Endodermal cell (in vitro differentiated cells): ENCODE results near the gene NFIA. TPM values are rescaled to one million over a fixed set of nuclear protein-coding genes. Genes with fewer than 3 reads are reported as not detected.

ENCODE experiments used
- DNase-seq: peaks from one replicate; pipeline ENCODE4 v3.0.0-alpha.2; 2017
- H3K27ac ChIP-seq: 2 replicates; pipeline ENCODE4 v1.5.1; 2013; ENCODE audit warnings: mild to moderate bottlenecking, low read depth, low read length, moderate library complexity
- H3K27me3 ChIP-seq: 2 replicates; pipeline ENCODE4 v1.6.1; 2013; ENCODE audit warnings: mild to moderate bottlenecking, low read length, moderate library complexity; ENCODE audit not compliant: insufficient read depth, control insufficient read depth, poor library complexity, severe bottlenecking
- H3K36me3 ChIP-seq: 2 replicates; pipeline ENCODE4 v1.7.0; 2013; ENCODE audit warnings: mild to moderate bottlenecking, low read length, moderate library complexity; ENCODE audit not compliant: control insufficient read depth, insufficient read depth
- H3K4me1 ChIP-seq: one replicate; pipeline ENCODE4 v1.7.0; 2013; ENCODE audit warnings: low read length; ENCODE audit not compliant: control insufficient read depth, insufficient read depth
- H3K4me3 ChIP-seq: 2 replicates; pipeline ENCODE4 v1.5.1; 2013; ENCODE audit warnings: mild to moderate bottlenecking, low read length, moderate library complexity
- H3K9ac ChIP-seq: 2 replicates; pipeline ENCODE4 v1.6.1; 2013; ENCODE audit warnings: mild to moderate bottlenecking, low read length, moderate library complexity; ENCODE audit not compliant: poor library complexity, severe bottlenecking; ENCODE audit errors: extremely low read depth
- H3K9me3 ChIP-seq: 2 replicates; pipeline ENCODE4 v1.6.1; 2013; ENCODE audit warnings: mild to moderate bottlenecking, low read length, moderate library complexity; ENCODE audit not compliant: control insufficient read depth
- H3K27ac Mint-ChIP-seq: 2 replicates; pipeline ENCODE4 v1.8.0; 2020; ENCODE audit warnings: mixed read lengths
- H3K27me3 Mint-ChIP-seq: 2 replicates; pipeline ENCODE4 v1.8.0; 2021; ENCODE audit warnings: mild to moderate bottlenecking, mixed read lengths; ENCODE audit not compliant: insufficient read depth
- H3K36me3 Mint-ChIP-seq: 2 replicates; pipeline ENCODE4 v1.8.0; 2020; ENCODE audit warnings: low read depth, mixed read lengths
- H3K4me1 Mint-ChIP-seq: 2 replicates; pipeline ENCODE4 v1.8.0; 2020; ENCODE audit warnings: mixed read lengths
- H3K4me3 Mint-ChIP-seq: 2 replicates; pipeline ENCODE4 v1.8.0; 2020; ENCODE audit warnings: mild to moderate bottlenecking, moderate library complexity, mixed read lengths
- H3K9me3 Mint-ChIP-seq: 2 replicates; pipeline ENCODE4 v1.8.0; 2020; ENCODE audit warnings: mild to moderate bottlenecking, mixed read lengths
- WGBS, 2 experiments: methylation state at CpG; one replicate each; pipeline versions ENCODE4 v1.1.5 to v1.1.7; 2013; ENCODE audit warnings: missing lambda C conversion rate in 2 of 2, mixed read lengths in 1 of 2; ENCODE audit not compliant: insufficient coverage in 1 of 2, insufficient read length in 1 of 2; 5-methylcytosine and 5-hydroxymethylcytosine counted together
- total RNA-seq, 2 donors: library from RNA; stranded (reverse); fragmentation: NEBNext Ultra II Directional in 1 of 2; extraction: Animal tissue kit (Norgen Biotek cat#: 25700) in 1 of 2; gene quantifications; 2 replicates in 1 of 2; 3 replicates in 1 of 2; pipeline ENCODE4 v1.2.1, GENCODE V29; 2021
- TF ChIP-seq, protein P1 (sequence below): fragments of 200-600 bp; sonication (generic); conservative IDR thresholded peaks from 2 replicates; pipeline ENCODE4 v1.5.0; 2021; ENCODE audit warnings: antibody characterized with exemption, mild to moderate bottlenecking

NFIA gene
- total RNA-seq, 2 donors from 2014 or later: 2.3 to 3.8 TPM

DNA sequence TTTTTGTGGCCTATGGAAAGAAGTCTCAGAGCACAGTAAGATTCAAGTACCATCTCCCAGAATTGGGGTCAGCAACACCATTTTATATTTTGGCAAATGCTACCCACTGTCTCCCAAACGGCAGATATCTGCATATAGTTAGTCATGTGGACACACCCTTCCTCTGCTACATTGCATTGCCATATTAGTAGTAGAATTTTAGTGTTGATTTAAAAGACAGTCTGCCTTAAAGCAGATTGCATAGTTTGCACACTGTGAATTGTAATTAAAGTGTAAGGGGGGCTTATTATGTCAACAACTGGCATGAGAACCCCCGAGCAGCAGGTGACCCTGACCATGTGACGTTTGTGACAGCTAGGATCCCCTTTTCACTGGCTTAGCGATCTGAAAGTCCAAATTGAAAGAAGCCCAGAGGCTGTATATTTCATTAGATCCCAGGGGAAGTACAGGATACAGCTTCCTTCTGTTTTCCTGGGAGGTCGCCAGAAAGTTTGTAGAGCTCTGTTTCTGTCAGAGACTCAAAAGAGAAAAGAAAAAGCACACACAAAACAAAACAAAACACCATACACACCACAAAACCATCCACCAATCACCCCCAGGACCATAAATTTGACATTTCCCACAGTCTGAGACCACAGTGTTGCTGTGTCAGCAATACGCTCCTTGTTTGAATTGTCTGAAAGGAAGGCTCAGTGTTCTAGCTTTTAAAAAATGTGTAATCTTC lies 172.4 kb downstream of the NFIA start:
- 59 to 79% methylated on average over 4 to 6 of the region's 6 CpGs for WGBS, 2 experiments
- no peak overlapping the region for H3K9ac ChIP-seq

DNA sequence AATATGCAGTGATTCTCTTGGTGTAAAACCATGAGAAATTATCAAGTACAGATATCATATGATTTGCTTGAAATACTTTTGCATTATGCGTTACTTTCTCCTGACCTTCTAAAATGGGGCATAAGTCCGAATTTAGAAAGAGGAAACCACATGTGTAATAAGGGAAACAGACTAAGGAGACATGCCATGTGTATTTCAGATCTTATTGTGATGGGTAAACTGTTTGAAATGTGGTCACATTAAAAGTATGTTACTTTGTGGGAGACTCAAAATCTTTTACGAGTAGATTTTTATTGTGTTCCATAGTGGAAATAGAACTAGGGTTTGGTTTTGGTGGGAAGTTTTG lies 173.0 kb downstream of the NFIA start:
- peak overlapping the region; percentile 3 for H3K27ac ChIP-seq
- H3K9ac ChIP-seq: no peak overlapping the region
- Mint-ChIP-seq H3K4me3 (no peak overlapping the region), H3K36me3 (no peaks in the 10 kb centered on the region), H3K9me3 (no peaks in the 10 kb centered on the region), H3K27ac (no peak overlapping the region), H3K4me1 (peaks cover 7% of the 10 kb centered on the region), H3K27me3 (no peaks in the 10 kb centered on the region)
- H3K9me3 ChIP-seq: no peaks in the 10 kb centered on the region
- no peaks in the 10 kb centered on the region for H3K4me1 ChIP-seq
- H3K36me3 ChIP-seq: no peaks in the 10 kb centered on the region
- H3K4me3 ChIP-seq: no peak overlapping the region
- no peaks in the 10 kb centered on the region for H3K27me3 ChIP-seq
- no peak for DNase-seq
- TF ChIP-seq, protein P1, sequence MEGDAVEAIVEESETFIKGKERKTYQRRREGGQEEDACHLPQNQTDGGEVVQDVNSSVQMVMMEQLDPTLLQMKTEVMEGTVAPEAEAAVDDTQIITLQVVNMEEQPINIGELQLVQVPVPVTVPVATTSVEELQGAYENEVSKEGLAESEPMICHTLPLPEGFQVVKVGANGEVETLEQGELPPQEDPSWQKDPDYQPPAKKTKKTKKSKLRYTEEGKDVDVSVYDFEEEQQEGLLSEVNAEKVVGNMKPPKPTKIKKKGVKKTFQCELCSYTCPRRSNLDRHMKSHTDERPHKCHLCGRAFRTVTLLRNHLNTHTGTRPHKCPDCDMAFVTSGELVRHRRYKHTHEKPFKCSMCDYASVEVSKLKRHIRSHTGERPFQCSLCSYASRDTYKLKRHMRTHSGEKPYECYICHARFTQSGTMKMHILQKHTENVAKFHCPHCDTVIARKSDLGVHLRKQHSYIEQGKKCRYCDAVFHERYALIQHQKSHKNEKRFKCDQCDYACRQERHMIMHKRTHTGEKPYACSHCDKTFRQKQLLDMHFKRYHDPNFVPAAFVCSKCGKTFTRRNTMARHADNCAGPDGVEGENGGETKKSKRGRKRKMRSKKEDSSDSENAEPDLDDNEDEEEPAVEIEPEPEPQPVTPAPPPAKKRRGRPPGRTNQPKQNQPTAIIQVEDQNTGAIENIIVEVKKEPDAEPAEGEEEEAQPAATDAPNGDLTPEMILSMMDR: no peak
- WGBS, 2 experiments: 88 to 89% methylated on average over 2 to 3 of the region's 3 CpGs

More for the DNA sequence above, 172.4 kb downstream of the NFIA start:
- no peaks in the 10 kb centered on the region for H3K27me3 Mint-ChIP-seq
- H3K4me1 ChIP-seq: no peaks in the 10 kb centered on the region
- no peaks in the 10 kb centered on the region for H3K36me3 ChIP-seq
- H3K9me3 ChIP-seq: no peaks in the 10 kb centered on the region
- no peak overlapping the region for H3K4me3 ChIP-seq
- no peaks in the 10 kb centered on the region for H3K36me3 Mint-ChIP-seq
- no peak overlapping the region for H3K4me3 Mint-ChIP-seq
- TF ChIP-seq, protein P1: no peak
- no peak overlapping the region for H3K27ac Mint-ChIP-seq
- no peaks in the 10 kb centered on the region for H3K9me3 Mint-ChIP-seq
- H3K4me1 Mint-ChIP-seq: peaks cover 9% of the 10 kb centered on the region
- H3K27me3 ChIP-seq: no peaks in the 10 kb centered on the region
- no peak for DNase-seq
- H3K27ac ChIP-seq: peak overlapping the region; percentile 3

DNA sequence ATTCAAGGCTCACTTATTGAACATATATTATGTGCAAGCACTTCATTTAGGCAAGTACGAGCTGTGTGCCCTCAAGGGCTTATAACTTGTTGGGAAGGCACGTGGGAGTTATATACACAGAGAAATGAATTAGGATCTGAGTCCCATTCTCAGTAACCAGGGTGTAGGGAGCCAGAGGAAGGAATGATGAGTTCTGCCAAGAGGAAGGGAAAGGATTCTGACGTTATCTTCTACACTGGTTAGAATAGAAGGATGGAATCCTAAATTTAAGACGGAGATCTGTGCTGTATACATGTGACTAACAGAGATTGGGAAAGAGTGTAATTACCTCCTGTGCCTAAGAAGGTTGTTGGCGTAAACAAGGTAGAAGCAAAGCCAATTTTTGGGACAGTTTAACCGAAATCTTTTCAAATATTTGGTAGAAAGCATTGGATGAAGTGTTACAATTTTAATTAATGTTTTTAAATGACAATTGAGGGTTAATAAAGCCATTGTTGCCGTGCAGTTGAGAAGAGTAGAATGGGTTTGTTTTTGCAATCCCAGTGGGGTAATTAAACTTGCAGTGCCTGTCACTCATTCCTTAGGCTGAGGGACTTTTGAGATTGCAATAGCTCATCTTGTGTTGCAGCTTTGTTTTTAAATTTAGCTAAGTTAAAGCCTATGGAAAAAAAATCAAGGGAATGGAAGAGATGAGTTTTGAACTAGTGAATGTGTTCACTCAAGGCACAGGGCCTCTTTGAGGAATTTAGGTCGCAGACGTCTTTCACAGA lies 177.2 kb downstream of the NFIA start:
- Histone ChIP-seq H3K27ac (no peak overlapping the region), H3K9me3 (no peaks in the 10 kb centered on the region), H3K4me3 (no peak overlapping the region), H3K4me1 (no peaks in the 10 kb centered on the region), H3K9ac (no peak overlapping the region), H3K36me3 (no peaks in the 10 kb centered on the region), H3K27me3 (no peaks in the 10 kb centered on the region)
- Mint-ChIP-seq H3K4me1 (peaks cover 7% of the 10 kb centered on the region), H3K9me3 (no peaks in the 10 kb centered on the region), H3K27ac (no peak overlapping the region), H3K27me3 (no peaks in the 10 kb centered on the region), H3K36me3 (no peaks in the 10 kb centered on the region), H3K4me3 (no peak overlapping the region)
- WGBS, 2 experiments: 87 to 88% methylated on average over 9 of the region's 9 CpGs
- TF ChIP-seq, protein P1: no peak
- DNase-seq: no peak
